ENCODE data around the gene C14orf93.
"Not testable (repeated sequence)": the region's sequence is repeated elsewhere in the genome, so short reads cannot be mapped to it uniquely, and the experiment has no call there.

Gene C14orf93

GRCh38 chr14:22973217-22974032, 36.5 kb downstream of the C14orf93 start:
- Histone ChIP-seq H3K36me3 (ENCODE audit: control insufficient read depth, low read length) (0 out of 2 replicates have a peak, but pooled peaks cover 3% of the 10 kb centered on the region), H3K79me2 (ENCODE audit: control insufficient read depth, low read length) (no peaks in the 10 kb centered on the region), H3K27me3 (ENCODE audit: control insufficient read depth, low read length) (no peaks in the 10 kb centered on the region), H3K27ac (ENCODE audit: low read depth, low read length) (no peak overlapping the region), H3F3A (ENCODE audit: control insufficient read depth, insufficient read depth) (0 out of 2 replicates have a peak, but pooled peaks cover 3% of the 10 kb centered on the region), H3K9me3 (ENCODE audit: control insufficient read depth, insufficient read depth, low read length) (no peaks in the 10 kb centered on the region), H3K9me2 (replicated peaks; ENCODE audit: control insufficient read depth, low read length) (no peaks in the 10 kb centered on the region), H3K4me2 (ENCODE audit: low read length) (no peak overlapping the region), H4K20me1 (ENCODE audit: control insufficient read depth, insufficient read depth, low read depth, low read length) (no peaks in the 10 kb centered on the region), H3K4me1 (ENCODE audit: control insufficient read depth, low read length) (peaks cover 26% of the 10 kb centered on the region), H3K4me3 (ENCODE audit: low read length) (no peak overlapping the region)
- no peak for TF ChIP-seq EZH2phosphoT487 (IDR thresholded peaks at IDR 0.05; ENCODE audit: borderline replicate concordance, low read length)
- TF ChIP-seq CTCF (IDR thresholded peaks at IDR 0.05; ENCODE audit: low read depth, low read length, poor library complexity, severe bottlenecking): peak; percentile 79

- H3K36me3 ChIP-seq (ENCODE audit: control insufficient read depth, low read length): 0 out of 2 replicates have a peak, but pooled peaks cover 3% of the 10 kb centered on the region
- H3K4me2 ChIP-seq (ENCODE audit: low read length): no peak overlapping the region
- 0 out of 2 replicates have a peak, but pooled peaks cover 3% of the 10 kb centered on the region for H3F3A ChIP-seq (ENCODE audit: control insufficient read depth, insufficient read depth)
- no peak overlapping the region for H3K27ac ChIP-seq (ENCODE audit: low read depth, low read length)
- H3K4me1 ChIP-seq (ENCODE audit: control insufficient read depth, low read length): peaks cover 16% of the 10 kb centered on the region
- H3K9me3 ChIP-seq (ENCODE audit: control insufficient read depth, insufficient read depth, low read length): no peaks in the 10 kb centered on the region
- H3K27me3 ChIP-seq (ENCODE audit: control insufficient read depth, low read length): no peaks in the 10 kb centered on the region
- TF ChIP-seq EZH2phosphoT487 (IDR thresholded peaks at IDR 0.05; ENCODE audit: borderline replicate concordance, low read length) (no peak), CTCF (IDR thresholded peaks at IDR 0.05; ENCODE audit: low read depth, low read length, poor library complexity, severe bottlenecking) (no peak)
- no peaks in the 10 kb centered on the region for H4K20me1 ChIP-seq (ENCODE audit: control insufficient read depth, insufficient read depth, low read depth, low read length)
- no peaks in the 10 kb centered on the region for H3K9me2 ChIP-seq (replicated peaks; ENCODE audit: control insufficient read depth, low read length)
- H3K79me2 ChIP-seq (ENCODE audit: control insufficient read depth, low read length): no peaks in the 10 kb centered on the region
- no peak overlapping the region for H3K4me3 ChIP-seq (ENCODE audit: low read length)
Observed at GRCh38 chr14:22972313-22972930, 37.5 kb downstream of the C14orf93 start.

GRCh38 chr14:22971152-22971551, 38.8 kb downstream of the C14orf93 start:
- no peaks in the 10 kb centered on the region for H4K20me1 ChIP-seq (ENCODE audit: control insufficient read depth, insufficient read depth, low read depth, low read length)
- no peaks in the 10 kb centered on the region for H3K9me2 ChIP-seq (replicated peaks; ENCODE audit: control insufficient read depth, low read length)
- H3K27ac ChIP-seq (ENCODE audit: low read depth, low read length): no peak overlapping the region
- H3K4me3 ChIP-seq (ENCODE audit: low read length): no peak overlapping the region
- no peak overlapping the region for H3K4me2 ChIP-seq (ENCODE audit: low read length)
- H3K9me3 ChIP-seq (ENCODE audit: control insufficient read depth, insufficient read depth, low read length): no peaks in the 10 kb centered on the region
- peaks cover 4% of the 10 kb centered on the region for H3K4me1 ChIP-seq (ENCODE audit: control insufficient read depth, low read length)
- H3K36me3 ChIP-seq (ENCODE audit: control insufficient read depth, low read length): no peaks in the 10 kb centered on the region
- no peaks in the 10 kb centered on the region for H3K79me2 ChIP-seq (ENCODE audit: control insufficient read depth, low read length)
- no peaks in the 10 kb centered on the region for H3F3A ChIP-seq (ENCODE audit: control insufficient read depth, insufficient read depth)
- no peaks in the 10 kb centered on the region for H3K27me3 ChIP-seq (ENCODE audit: control insufficient read depth, low read length)
- TF ChIP-seq EZH2phosphoT487 (IDR thresholded peaks at IDR 0.05; ENCODE audit: borderline replicate concordance, low read length): no peak

- no peaks in the 10 kb centered on the region for H3K9me3 ChIP-seq (ENCODE audit: control insufficient read depth, insufficient read depth, low read length)
- no peaks in the 10 kb centered on the region for H3K79me2 ChIP-seq (ENCODE audit: control insufficient read depth, low read length)
- H3K9me2 ChIP-seq (replicated peaks; ENCODE audit: control insufficient read depth, low read length): no peaks in the 10 kb centered on the region
- no peaks in the 10 kb centered on the region for H3K36me3 ChIP-seq (ENCODE audit: control insufficient read depth, low read length)
- H4K20me1 ChIP-seq (ENCODE audit: control insufficient read depth, insufficient read depth, low read depth, low read length): no peaks in the 10 kb centered on the region
- H3K27me3 ChIP-seq (ENCODE audit: control insufficient read depth, low read length): no peaks in the 10 kb centered on the region
- H3K27ac ChIP-seq (ENCODE audit: low read depth, low read length): no peak overlapping the region
- no peaks in the 10 kb centered on the region for H3F3A ChIP-seq (ENCODE audit: control insufficient read depth, insufficient read depth)
- no peaks in the 10 kb centered on the region for H3K4me1 ChIP-seq (ENCODE audit: control insufficient read depth, low read length)
- H3K4me3 ChIP-seq (ENCODE audit: low read length): no peak overlapping the region
- no peak overlapping the region for H3K4me2 ChIP-seq (ENCODE audit: low read length)
- TF ChIP-seq EZH2phosphoT487 (IDR thresholded peaks at IDR 0.05; ENCODE audit: borderline replicate concordance, low read length): no peak
- TF ChIP-seq CTCF (IDR thresholded peaks at IDR 0.05; ENCODE audit: low read depth, low read length, poor library complexity, severe bottlenecking): no peak
Observed at GRCh38 chr14:22966783-22967269, 43.1 kb downstream of the C14orf93 start.

GRCh38 chr14:22965916-22966782, 43.8 kb downstream of the C14orf93 start:
- not testable (repeated sequence) for H3K9me2 ChIP-seq (replicated peaks; ENCODE audit: control insufficient read depth, low read length); H3K9me3 ChIP-seq (ENCODE audit: control insufficient read depth, insufficient read depth, low read length); H4K20me1 ChIP-seq (ENCODE audit: control insufficient read depth, insufficient read depth, low read depth, low read length); H3K4me3 ChIP-seq (ENCODE audit: low read length); H3K27ac ChIP-seq (ENCODE audit: low read depth, low read length); H3K27me3 ChIP-seq (ENCODE audit: control insufficient read depth, low read length); H3K36me3 ChIP-seq (ENCODE audit: control insufficient read depth, low read length); H3F3A ChIP-seq (ENCODE audit: control insufficient read depth, insufficient read depth); H3K79me2 ChIP-seq (ENCODE audit: control insufficient read depth, low read length); H3K4me2 ChIP-seq (ENCODE audit: low read length); H3K4me1 ChIP-seq (ENCODE audit: control insufficient read depth, low read length)
